H9 (cell line): ENCODE measurements around the gene CMYA5. TPM values are rescaled to one million over a fixed set of nuclear protein-coding genes. Genes with fewer than 3 reads are reported as not detected.

Experiments used
- DNase-seq: peaks from one replicate; pipeline ENCODE4 v3.0.0-alpha.2; 2017
- H2AFZ ChIP-seq: one replicate; pipeline ENCODE4 v1.6.1; 2013; ENCODE audit warnings: mild to moderate bottlenecking, low read length, control low read depth, moderate library complexity
- H2AK5ac ChIP-seq: 2 replicates; pipeline ENCODE4 v1.6.1; 2013; ENCODE audit warnings: low read length, control low read depth, mixed read lengths; ENCODE audit not compliant: insufficient read length
- H2BK120ac ChIP-seq: one replicate; pipeline ENCODE4 v1.6.1; 2013; ENCODE audit warnings: low read depth, mild to moderate bottlenecking, low read length, control low read depth, inconsistent platforms; ENCODE audit not compliant: poor library complexity, severe bottlenecking
- H2BK12ac ChIP-seq: 2 replicates; pipeline ENCODE4 v1.6.1; 2013; ENCODE audit warnings: low read length, control low read depth, mixed read lengths, low read depth; ENCODE audit not compliant: insufficient read length
- H2BK15ac ChIP-seq: 2 replicates; pipeline ENCODE4 v1.6.1; 2013; ENCODE audit warnings: low read depth, low read length, control low read depth
- H2BK20ac ChIP-seq: one replicate; pipeline ENCODE4 v1.6.1; 2013; ENCODE audit warnings: low read depth, mild to moderate bottlenecking, low read length, control low read depth, inconsistent platforms; ENCODE audit not compliant: poor library complexity, severe bottlenecking
- H2BK5ac ChIP-seq: 2 replicates; pipeline ENCODE4 v1.6.1; 2013; ENCODE audit warnings: low read length, control low read depth, mixed read lengths; ENCODE audit not compliant: insufficient read length
- H3K14ac ChIP-seq: 2 replicates; pipeline ENCODE4 v1.6.1; 2013; ENCODE audit warnings: low read length, control low read depth; ENCODE audit not compliant: insufficient read depth
- H3K18ac ChIP-seq: 2 replicates; pipeline ENCODE4 v1.6.1; 2013; ENCODE audit warnings: low read depth, mild to moderate bottlenecking, mixed read lengths, low read length, control low read depth; ENCODE audit not compliant: insufficient read length
- H3K23ac ChIP-seq: 2 replicates; pipeline ENCODE4 v1.6.1; 2013; ENCODE audit warnings: low read length, control low read depth, mixed read lengths, low read depth; ENCODE audit not compliant: insufficient read length
- H3K23me2 ChIP-seq: 2 replicates; pipeline ENCODE4 v1.6.1; 2013; ENCODE audit warnings: low read depth, mild to moderate bottlenecking, mixed read lengths, low read length, control low read depth; ENCODE audit not compliant: insufficient read length, poor library complexity, severe bottlenecking
- H3K27ac ChIP-seq: 2 replicates; pipeline ENCODE4 v1.5.1; 2013; ENCODE audit warnings: low read length, control low read depth, mixed read lengths, low read depth; ENCODE audit not compliant: insufficient read length
- H3K27me3 ChIP-seq: 2 replicates; pipeline ENCODE4 v1.6.1; 2013; ENCODE audit warnings: low read length, control low read depth, inconsistent platforms; ENCODE audit not compliant: insufficient read depth
- H3K4ac ChIP-seq: 2 replicates; pipeline ENCODE4 v1.6.1; 2013; ENCODE audit warnings: low read depth, mild to moderate bottlenecking, control low read depth, inconsistent platforms, low read length, moderate library complexity
- H3K4me1 ChIP-seq: 2 replicates; pipeline ENCODE4 v1.6.1; 2013; ENCODE audit warnings: low read length, control low read depth, inconsistent platforms; ENCODE audit not compliant: insufficient read depth
- H3K4me2 ChIP-seq: 2 replicates; pipeline ENCODE4 v1.6.1; 2013; ENCODE audit warnings: low read length, control low read depth, mixed read lengths; ENCODE audit not compliant: insufficient read length, insufficient read depth
- H3K56ac ChIP-seq: 2 replicates; pipeline ENCODE4 v1.6.1; 2013; ENCODE audit warnings: low read depth, mild to moderate bottlenecking, mixed read lengths, low read length, control low read depth; ENCODE audit not compliant: insufficient read length
- H3K79me1 ChIP-seq: 2 replicates; pipeline ENCODE4 v1.6.1; 2013; ENCODE audit warnings: low read depth, mild to moderate bottlenecking, moderate library complexity, low read length, control low read depth, inconsistent platforms; ENCODE audit not compliant: insufficient read depth, poor library complexity, severe bottlenecking
- H3K79me2 ChIP-seq: 2 replicates; pipeline ENCODE4 v1.6.1; 2013; ENCODE audit warnings: low read length, control low read depth, inconsistent platforms; ENCODE audit not compliant: insufficient read depth
- H3K9ac ChIP-seq: 2 replicates; pipeline ENCODE4 v1.6.1; 2013; ENCODE audit warnings: low read length, control low read depth, mixed read lengths; ENCODE audit not compliant: insufficient read length; ENCODE audit errors: extremely low read depth
- H3K9me3 ChIP-seq: one replicate; pipeline ENCODE4 v1.6.1; 2013; ENCODE audit warnings: low read depth, low read length, inconsistent platforms; ENCODE audit not compliant: control insufficient read depth
- H3T11ph ChIP-seq: one replicate; pipeline ENCODE4 v1.6.1; 2013; ENCODE audit warnings: mild to moderate bottlenecking, low read length, control low read depth, inconsistent platforms
- H4K20me1 ChIP-seq: one replicate; pipeline ENCODE4 v1.6.1; 2013; ENCODE audit not compliant: control insufficient read depth, insufficient read length, insufficient read depth
- H4K5ac ChIP-seq: 2 replicates; pipeline ENCODE4 v1.6.1; 2013; ENCODE audit warnings: low read depth, mild to moderate bottlenecking, mixed read lengths, low read length, control low read depth; ENCODE audit not compliant: insufficient read length
- H4K8ac ChIP-seq: replicated peaks from 2 replicates; pipeline ENCODE4 v1.6.1; 2013; ENCODE audit warnings: low read length, control low read depth, mixed read lengths, low read depth; ENCODE audit not compliant: insufficient read length
- H4K91ac ChIP-seq: 2 replicates; pipeline ENCODE4 v1.6.1; 2013; ENCODE audit warnings: low read depth, mild to moderate bottlenecking, moderate library complexity, mixed read lengths, low read length, control low read depth; ENCODE audit not compliant: insufficient read length
- H3K27ac Mint-ChIP-seq, 3 experiments: 2 replicates in 2 of 3; 3 replicates in 1 of 3; pipeline ENCODE4 v1.8.0; 2020 to 2021; ENCODE audit warnings: mixed read lengths in 3 of 3, mild to moderate bottlenecking in 1 of 3, moderate library complexity in 1 of 3
- H3K27me3 Mint-ChIP-seq: 2 replicates; pipeline ENCODE4 v1.8.0; 2021; ENCODE audit warnings: low read depth, mild to moderate bottlenecking, moderate library complexity, mixed read lengths
- H3K36me3 Mint-ChIP-seq, 3 experiments: 2 replicates in 2 of 3; 3 replicates in 1 of 3; pipeline ENCODE4 v1.8.0; 2020 to 2021; ENCODE audit warnings: low read depth in 3 of 3, mixed read lengths in 3 of 3; ENCODE audit not compliant: insufficient read depth in 1 of 3
- H3K4me1 Mint-ChIP-seq, 2 experiments: 2 replicates each; pipeline ENCODE4 v1.8.0; 2020; ENCODE audit warnings: mixed read lengths in 2 of 2
- H3K4me3 Mint-ChIP-seq, 2 experiments: 2 replicates in 1 of 2; 3 replicates in 1 of 2; pipeline ENCODE4 v1.8.0; 2020 to 2021; ENCODE audit warnings: mild to moderate bottlenecking in 2 of 2, mixed read lengths in 2 of 2, moderate library complexity in 1 of 2
- H3K9me3 Mint-ChIP-seq, 2 experiments: 2 replicates in 1 of 2; 3 replicates in 1 of 2; pipeline ENCODE4 v1.8.0; 2020; ENCODE audit warnings: mild to moderate bottlenecking in 2 of 2, mixed read lengths in 2 of 2, moderate library complexity in 1 of 2
- CTCF ChIP-seq: fragments of 200-600 bp; sonication (generic); conservative IDR thresholded peaks from 3 replicates; pipeline ENCODE4 v1.8.0; 2021; ENCODE audit warnings: antibody characterized with exemption, mild to moderate bottlenecking
- WGBS: extraction: QIAGEN DNeasy Blood & Tissue Kit; methylation state at CpG from one replicate; pipeline ENCODE4 v1.1.7; 2013; ENCODE audit warnings: missing lambda C conversion rate, low lambda C conversion rate, mixed read lengths; ENCODE audit not compliant: insufficient read length; ENCODE audit errors: extremely low coverage; 5-methylcytosine and 5-hydroxymethylcytosine counted together
- total RNA-seq: library from RNA; stranded (reverse); gene quantifications from 2 replicates; pipeline ENCODE4 v1.2.1, GENCODE V29; 2021

CMYA5 gene
- total RNA-seq, 1 experiment from 2014 or later: 1.8 TPM

- no CpG with 5 or more reads among the region's 3 CpGs for WGBS
These were observed 17.9 kb downstream of the CMYA5 start for GRCh38 chr5:79707535-79707934.

More at GRCh38 chr5:79707535-79707934, 17.9 kb downstream of the CMYA5 start:
- H4K20me1 ChIP-seq: no peaks in the 10 kb centered on the region
- no peak overlapping the region for H2BK20ac ChIP-seq
- H3K9ac ChIP-seq: no peak overlapping the region
- Mint-ChIP-seq H3K4me3 (no peak overlapping the region), H3K27me3 (no peaks in the 10 kb centered on the region), H3K4me1 (peaks cover 2 to 3% of the 10 kb centered on the region in 2 experiments; a peak in 3 of 4 replicates), H3K9me3 (peaks cover 12 to 13% of the 10 kb centered on the region in 2 experiments), H3K36me3 (peaks cover 0 to 7% (median 4%) of the 10 kb centered on the region in 3 experiments; a peak in 2 of 7 replicates), H3K27ac (no peak overlapping the region)
- H4K8ac ChIP-seq: no peak overlapping the region
- TF ChIP-seq CTCF: no peak
- no peak for DNase-seq
- H2BK5ac ChIP-seq: no peak overlapping the region
- no peaks in the 10 kb centered on the region; the same call in 1 of the 2 replicates for H3K4me1 ChIP-seq
- no peak overlapping the region for H2BK12ac ChIP-seq
- no peaks in the 10 kb centered on the region for H3K79me1 ChIP-seq
- no peak overlapping the region for H4K5ac ChIP-seq
- no peak overlapping the region for H2AFZ ChIP-seq
- no peaks in the 10 kb centered on the region for H3K27me3 ChIP-seq
- no peak overlapping the region for H3K14ac ChIP-seq
- no peak overlapping the region for H2BK15ac ChIP-seq
- no peaks in the 10 kb centered on the region for H3K79me2 ChIP-seq
- H3K56ac ChIP-seq: no peak overlapping the region
- no peak overlapping the region for H3K27ac ChIP-seq
- no peak overlapping the region for H3K18ac ChIP-seq
- H2AK5ac ChIP-seq: no peak overlapping the region
- H3K9me3 ChIP-seq: no peaks in the 10 kb centered on the region
- H3K4ac ChIP-seq: no peak overlapping the region
- H3T11ph ChIP-seq: no peak overlapping the region
- no peaks in the 10 kb centered on the region for H3K23me2 ChIP-seq
- no peak overlapping the region for H3K23ac ChIP-seq
- H4K91ac ChIP-seq: no peak overlapping the region
- no peak overlapping the region for H3K4me2 ChIP-seq
- no peak overlapping the region for H2BK120ac ChIP-seq
